Activated CD8-positive, alpha-beta memory T cell treated with anti-CD3 and anti-CD28 coated beads for 4 hours (primary cell): ENCODE results near the gene TTYH3.
"Not testable (repeated sequence)": the region's sequence is repeated elsewhere in the genome, so short reads cannot be mapped to it uniquely, and the experiment has no call there.

Experiments
- DNase-seq, 2 donors: peaks; one replicate each; pipeline ENCODE4 v3.0.0-alpha.2; 2020; ENCODE audit warnings: low read depth in 2 of 2

Gene TTYH3, protein sequence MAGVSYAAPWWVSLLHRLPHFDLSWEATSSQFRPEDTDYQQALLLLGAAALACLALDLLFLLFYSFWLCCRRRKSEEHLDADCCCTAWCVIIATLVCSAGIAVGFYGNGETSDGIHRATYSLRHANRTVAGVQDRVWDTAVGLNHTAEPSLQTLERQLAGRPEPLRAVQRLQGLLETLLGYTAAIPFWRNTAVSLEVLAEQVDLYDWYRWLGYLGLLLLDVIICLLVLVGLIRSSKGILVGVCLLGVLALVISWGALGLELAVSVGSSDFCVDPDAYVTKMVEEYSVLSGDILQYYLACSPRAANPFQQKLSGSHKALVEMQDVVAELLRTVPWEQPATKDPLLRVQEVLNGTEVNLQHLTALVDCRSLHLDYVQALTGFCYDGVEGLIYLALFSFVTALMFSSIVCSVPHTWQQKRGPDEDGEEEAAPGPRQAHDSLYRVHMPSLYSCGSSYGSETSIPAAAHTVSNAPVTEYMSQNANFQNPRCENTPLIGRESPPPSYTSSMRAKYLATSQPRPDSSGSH

DNA sequence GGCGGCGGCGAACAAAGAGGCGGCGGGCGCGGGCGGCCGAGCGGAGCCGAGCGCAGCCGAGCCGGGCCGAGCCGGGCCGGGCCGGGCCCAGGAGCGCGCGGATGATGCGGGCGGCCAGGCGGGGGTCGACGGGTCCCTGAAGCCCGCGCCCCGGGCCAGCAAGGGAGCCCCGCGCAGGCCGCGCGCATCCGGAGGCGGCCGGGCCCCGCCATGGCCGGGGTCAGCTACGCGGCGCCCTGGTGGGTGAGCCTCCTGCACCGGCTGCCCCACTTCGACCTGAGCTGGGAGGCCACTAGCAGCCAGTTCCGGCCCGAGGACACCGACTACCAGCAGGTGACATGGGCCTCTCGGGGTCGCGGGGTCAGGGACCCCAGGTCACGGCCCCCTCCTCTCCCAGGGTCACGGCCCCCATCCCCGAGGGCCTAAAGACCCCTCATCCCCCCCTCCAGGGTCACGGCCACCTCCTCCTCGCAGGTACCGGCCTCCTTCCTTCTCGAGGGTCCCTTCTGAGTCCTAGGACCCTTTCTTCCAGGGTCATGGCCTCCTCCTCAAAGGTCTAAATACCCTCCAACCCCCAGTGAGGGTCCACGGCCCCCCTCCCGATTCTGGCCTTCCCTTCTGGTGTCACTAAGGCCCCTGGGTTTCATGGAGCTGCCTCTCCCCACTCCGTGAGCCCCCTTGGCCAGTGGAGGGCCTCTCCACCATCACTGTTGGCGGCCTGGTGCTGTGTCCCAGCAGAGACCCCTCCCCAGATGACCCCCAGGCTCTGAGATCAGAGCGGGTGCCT is at the start of gene TTYH3:
TSS of gene TTYH3 (plus strand) at position 41 of the 787 bp plus-strand sequence. CDS start at position 211, 170 bp downstream.
- DNase-seq = no peak

DNA sequence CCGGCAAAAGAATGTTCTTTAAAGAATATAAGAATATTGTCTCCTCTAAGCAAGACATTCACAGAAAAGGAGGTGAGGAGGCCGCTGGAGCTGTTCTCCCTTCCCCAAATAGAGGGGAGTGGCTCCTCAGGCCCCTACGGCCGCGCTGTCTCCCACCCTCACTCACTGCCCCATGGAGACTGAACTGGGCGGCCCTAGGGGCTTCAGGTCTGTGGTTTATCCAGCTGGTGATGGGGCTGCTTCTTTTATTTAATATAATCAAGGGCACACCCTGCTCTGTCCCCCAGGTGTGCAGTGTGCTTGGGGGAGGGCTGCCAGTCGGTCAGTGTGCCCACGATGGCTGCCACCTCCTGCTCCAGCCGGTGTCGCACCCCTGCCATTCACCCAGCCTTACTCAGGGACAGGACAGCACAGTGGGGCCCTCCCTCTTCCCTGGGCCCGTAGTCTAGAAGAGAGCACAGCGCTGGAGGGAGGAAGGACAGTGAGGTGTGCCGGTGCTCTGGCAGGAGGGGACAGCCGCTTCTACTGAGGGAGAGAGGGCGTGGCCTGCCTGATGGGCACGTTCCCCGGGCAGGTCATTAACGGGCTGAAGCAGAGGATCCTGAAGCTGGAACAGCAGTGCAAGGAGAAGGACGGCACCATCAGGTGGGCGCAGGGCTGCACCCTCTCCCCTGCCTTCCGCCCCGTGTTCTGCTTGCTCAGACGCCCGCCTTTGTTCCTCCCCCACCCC is 49.6 kb upstream of the TTYH3 start:
- no peak for DNase-seq

DNA sequence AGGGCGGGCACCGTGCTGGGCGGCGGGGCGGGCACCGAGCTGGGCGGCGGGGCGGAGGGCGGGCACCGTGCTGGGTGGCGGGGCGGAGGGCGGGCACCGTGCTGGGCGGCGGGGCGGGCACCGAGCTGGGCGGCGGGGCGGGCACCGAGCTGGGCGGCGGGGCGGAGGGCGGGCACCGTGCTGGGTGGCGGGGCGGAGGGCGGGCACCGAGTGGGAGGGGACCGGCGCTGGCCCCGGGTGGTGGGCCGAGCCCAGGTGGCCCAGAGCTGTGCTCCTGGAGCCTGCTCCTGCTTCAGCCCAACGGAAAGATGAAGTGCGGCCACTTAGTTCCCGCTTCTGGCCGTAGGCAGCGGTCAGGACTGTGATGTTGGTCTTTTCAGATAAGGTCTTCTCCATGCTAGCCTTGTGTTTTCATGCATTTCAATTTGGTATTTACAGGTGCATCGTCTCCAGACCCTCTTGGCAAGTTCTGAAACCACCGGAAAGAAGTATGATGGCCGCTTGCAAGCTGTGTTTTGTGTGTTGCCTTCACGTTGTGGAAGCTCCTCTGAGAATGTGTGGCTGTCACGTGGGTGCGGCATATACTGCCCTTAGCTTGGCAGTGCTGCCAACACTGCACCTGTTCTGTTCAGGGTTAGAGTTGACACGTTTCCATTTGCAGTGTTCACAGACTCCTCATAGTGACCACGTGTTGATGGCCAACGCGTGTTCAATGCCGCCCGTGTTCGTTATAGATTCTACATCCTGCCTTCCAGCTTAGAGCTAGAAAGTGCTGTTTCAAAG is 47.8 kb upstream of the TTYH3 start:
- DNase-seq = no peak

DNA sequence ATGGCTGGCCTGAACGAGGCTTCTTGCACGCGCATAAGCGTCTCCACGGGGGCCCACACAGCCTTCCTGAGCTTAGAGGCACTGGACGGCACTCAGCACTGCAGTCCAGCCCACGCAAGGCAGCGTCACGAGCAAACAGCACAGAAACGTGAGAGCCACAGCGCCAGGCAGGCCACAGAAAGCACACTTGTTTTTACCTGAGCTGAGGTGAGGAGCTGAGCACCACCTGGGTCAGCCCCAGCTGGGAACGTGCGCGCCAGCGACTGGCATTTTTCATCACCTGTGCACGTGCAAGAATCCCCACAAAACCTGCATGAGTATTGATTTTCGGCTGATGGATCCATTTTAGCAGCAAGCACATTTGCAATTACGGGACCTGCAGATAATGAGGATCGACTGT is 46.3 kb upstream of the TTYH3 start:
- no peak for DNase-seq

DNA sequence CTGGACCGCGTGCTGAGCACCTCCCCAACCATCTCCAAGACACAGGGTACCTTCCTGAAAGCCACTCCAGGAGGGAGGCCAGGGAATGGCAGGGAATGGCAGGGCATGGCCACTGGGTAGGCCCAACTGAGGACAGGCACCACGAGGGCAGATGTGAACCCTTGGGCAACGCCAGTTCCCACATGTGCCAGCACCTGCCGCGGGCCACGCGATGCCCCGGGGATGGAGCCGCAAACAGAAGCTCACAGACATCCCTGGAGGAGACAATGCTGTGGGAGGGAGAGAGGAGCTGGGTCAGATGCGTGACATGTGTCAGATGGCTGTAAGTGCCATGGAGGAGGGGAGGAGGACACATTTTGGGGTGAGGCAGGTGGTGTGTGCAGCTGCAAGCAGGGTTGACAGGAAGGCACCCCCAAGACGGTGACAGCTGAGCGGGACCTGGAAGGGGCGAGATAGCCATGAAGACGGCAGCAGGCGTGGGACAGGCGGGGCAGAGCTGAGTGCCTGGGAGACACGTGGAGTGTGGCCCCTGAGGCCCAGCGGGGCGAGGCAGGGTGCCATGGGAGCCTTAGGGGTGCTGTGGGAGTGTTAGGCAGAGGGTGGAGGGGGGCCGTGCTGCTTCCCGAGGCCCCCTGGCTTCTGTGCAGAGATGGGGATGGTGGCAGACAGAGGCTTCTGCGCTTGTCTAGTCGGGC is 45.3 kb upstream of the TTYH3 start:
- DNase-seq = no peak

DNA sequence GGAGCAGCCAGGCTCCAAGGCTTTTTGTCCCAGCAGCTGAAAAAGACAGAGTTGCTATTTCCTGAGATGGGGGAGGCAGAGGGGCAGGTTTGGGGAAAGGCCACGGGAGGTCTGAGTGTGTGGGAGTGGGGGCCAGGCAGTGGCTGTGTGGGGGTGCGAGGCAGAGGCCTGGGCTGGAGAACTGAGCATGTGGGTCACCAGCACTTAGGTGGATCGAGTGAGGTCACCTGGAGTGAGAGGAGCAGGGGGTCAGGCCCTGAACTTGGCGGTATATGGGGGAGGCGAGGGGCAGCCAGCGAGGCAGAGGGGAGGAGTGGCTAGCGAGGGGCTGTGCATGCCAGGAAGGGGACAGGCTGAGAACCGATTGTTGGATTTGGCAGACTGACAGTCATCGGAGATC is 44.7 kb upstream of the TTYH3 start:
- no peak for DNase-seq

DNA sequence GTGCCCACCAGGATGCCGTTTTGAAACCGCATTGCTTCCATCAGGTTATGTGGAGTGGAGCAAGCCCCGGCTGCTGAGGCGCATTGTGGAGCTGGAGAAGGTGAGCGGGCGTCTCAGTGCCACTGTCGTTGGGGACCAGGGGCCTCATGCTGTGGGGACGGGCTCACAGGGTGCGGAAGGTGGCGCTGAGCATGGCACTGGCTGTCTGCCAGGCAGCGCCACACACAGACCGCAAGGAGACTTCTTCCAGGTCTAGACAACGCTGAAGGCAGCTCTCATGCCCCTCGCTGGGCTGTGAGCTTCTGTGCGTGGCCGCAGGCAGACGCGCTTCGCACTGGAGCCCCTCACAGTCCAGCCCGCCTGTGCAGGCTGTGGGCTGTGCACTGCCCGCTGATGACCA is 44.0 kb upstream of the TTYH3 start:
- no peak for DNase-seq

DNA sequence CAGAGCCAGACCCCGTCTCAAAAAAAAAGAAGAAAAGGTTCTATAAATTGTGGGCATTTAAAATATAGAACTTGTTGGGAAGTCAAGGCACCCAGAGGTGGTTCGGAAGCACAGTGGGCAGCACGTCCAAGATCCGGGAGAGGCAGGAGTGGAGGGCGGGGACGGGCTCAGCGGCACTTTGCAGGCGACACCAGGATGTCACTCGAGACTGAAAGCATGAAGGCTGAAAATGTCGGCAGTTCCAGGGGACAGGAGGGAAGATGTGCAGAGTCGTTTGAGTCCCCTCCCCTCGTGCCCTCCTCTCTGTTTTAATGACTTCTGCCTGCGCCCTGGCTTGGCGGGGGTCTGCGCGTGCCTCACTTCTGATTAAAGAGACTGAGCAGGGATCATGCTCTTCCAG is 42.4 kb upstream of the TTYH3 start:
- DNase-seq = no peak

DNA sequence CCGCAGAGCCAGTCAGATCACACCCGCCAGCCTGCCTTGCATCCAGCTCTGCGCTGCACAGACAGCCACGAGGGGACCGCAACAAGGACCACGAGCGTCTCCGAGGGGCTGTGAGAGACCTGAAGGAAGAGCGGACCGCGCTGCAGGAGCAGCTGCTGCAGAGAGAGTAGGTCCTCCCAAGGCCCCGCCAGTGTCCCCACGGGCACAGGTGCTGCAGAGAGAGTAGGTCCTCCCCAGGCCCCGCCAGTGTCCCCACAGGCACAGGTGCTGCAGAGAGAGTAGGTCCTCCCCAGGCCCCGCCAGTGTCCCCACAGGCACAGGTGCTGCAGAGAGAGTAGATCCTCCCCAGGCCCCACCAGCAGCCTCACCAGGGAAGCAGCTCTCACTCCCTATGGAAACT is 41.8 kb upstream of the TTYH3 start:
- DNase-seq = not testable (repeated sequence)

DNA sequence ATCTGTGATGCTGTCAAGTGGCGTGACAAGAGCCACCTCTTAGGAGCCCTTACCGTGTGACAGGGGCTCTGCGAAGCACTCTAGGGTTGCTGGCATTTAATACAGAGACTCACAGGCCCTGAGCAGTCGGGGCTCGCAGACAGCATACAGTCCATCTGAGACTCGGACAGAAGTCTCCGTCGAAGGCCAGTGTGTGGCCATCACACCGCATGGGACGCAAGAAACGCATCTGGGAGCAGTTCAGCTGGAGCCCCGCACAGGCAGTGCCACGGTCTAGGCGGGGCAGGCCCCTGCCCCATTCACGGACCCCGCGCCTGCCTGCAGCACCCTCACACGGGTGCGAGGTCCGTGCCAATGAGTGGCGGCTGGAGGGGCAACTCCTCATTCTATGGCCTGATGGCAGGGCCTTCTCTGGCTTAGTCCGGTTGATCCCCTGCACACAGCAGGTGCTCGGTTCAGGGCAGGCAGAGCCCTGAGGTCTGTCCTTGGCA is 39.4 kb upstream of the TTYH3 start:
- no peak for DNase-seq

DNA sequence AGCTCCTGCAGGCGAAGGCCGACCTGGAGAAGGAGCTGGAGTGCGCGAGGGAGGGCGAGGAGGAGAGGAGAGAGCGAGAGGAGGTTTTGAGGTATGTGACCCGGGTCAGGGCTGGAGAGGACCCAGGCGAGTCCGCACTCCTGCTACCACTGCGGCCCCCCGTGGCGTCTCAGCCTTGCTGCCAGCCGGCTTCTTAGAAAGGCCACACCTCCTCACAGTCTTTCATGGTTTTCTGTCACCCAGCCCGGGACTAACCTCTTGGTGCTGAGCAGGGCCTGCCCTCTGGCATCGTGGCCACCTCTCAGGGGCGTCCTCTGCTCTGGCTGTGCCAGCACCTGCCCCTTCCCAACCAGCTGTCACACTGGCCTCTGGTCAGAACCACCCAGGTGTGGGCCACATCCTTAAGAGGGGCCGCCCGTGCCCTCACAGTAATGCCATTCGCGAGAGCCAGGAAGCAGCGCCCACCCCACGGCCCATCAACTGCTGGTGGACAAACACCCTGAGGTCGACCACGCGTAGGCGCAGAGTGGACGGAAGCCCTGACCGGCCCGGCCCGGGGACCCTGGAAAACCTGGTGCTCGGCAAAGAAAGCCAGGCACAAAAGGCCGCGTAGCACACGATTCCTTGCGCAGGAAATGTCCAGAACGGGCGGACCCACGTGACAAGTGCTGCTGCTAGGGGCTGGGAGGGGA is 38.6 kb upstream of the TTYH3 start:
- no peak for DNase-seq

DNA sequence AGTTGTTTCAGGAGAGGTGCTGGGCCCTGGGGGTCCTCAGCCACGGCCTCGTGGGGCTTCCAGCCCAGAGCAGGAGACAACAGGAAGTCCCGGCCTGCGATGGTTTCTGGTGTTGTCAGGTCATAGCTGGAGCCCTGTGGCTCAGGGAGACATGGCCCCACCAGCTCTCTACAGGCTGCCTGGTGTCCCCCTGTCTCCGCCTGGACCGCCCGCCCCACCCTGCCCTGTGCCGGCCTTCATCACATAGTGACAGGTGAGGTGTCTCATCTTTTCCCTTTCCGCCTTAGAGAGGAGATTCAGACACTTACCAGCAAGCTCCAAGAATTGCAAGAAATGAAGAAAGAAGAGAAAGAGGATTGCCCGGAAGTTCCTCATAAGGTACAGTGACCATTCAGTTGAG is 37.2 kb upstream of the TTYH3 start:
- DNase-seq = no peak

DNA sequence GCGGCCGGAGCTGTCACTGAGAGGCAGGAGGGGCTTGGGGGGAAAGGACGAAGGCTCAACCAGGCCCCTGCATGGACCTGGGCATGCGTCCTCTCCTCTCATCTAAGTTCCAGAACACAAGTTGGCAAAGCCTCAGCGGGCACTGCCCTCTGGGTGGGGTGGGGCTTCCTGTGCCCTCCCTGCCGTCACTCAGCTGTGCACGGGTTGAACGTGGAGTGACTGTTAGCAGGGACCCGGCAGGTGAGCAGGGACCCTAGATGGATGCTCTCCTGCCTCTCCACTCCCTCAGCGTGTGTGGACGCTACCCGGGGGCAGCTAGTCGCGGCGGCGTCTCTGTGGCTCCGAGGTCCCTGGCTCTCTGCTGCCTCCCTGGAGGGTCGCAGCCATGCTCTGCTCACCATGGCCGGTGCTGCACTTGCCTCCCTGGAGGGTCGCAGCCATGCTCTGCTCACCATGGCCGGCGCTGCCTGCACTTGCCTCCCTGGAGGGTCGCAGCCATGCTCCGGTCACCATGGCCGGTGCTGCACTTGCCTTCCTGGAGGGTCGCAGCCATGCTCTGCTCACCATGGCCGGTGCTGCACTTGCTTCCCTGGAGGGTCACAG is 36.4 kb upstream of the TTYH3 start:
- DNase-seq = no peak

DNA sequence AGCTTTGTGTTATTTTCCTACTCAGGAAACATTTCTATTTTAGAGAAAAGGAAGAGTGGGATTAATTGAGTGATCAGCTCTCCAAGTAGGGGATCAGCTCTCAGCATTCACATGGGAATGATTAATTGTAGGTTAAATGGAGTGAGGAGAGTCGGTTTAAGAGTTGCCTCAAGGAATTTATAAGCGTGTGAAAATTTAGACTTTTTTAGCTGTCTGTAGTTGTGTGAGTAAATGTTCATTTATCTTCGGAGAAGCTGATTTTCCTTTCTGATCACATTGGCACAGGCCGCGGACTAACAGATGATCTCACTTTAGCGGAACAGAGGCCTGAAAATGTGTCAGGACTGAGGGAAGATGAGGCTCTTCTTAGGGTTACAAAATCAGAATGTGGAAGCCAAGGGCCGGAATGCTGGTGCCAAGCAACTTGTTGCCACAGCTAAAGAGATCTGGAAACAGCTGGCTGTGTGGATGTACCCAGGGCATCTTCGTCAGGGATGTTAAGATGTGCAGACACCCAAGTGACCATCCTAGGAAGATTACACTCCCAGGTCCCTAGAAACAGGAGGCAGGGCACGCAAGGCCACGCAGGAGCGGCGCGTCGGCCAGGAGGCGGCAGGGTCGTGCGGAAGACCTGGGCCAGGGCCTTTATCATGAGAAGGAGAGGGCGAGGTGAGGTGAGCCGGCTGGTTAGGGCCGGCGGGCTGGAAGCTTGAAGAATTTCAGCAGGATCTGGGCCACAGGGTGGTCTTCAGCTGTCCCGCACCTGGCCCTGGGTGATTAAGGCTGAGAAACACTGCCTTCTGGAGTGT is 35.1 kb upstream of the TTYH3 start:
- no peak for DNase-seq

DNA sequence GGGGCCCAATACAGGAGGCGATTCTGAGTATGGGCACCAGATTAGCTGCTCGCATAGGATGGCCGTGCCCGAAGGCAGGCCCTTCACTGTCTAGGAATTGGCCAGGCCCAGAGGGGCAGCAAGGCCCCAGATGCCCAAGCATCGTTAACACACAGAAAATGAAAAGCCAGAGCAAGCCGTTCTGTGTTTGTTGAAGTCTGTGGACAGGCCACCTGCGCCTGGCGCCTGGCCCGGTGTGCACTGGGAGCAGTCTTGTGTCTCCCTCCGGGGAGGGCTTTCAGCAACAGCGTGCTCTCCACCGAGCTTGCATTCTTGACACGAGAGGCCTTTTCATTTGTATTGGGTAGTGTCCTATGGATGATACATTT is 34.5 kb upstream of the TTYH3 start:
- DNase-seq = no peak

DNA sequence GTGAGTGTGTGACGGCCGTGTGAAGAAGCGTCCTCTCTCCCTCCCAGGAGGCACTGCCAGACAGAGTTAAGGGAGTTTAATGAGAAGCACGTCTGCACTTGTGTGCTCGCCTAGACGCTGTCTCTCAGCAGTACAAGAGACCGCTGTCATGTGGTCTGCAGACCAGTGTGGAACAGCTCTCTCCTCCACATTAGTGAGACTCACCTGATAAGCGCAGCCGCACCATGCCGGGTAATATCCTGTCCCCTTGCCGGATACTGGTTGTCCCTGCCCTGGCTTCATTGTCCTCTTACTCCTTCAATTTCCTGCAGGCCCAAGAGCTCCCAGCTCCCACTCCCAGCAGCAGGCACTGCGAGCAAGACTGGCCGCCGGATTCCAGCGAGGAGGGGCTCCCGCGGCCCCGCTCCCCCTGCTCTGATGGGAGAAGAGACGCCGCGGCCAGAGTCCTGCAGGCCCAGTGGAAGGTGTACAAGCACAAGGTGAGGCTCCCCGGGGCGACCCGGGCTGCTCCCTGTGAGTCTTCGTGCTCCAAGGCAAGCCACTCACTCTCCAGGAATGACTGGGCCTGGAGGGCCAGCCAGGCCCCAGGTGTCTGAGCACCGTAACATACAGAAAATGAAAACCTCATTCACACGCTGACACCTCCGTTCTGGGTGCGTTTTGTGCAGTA is 33.5 kb upstream of the TTYH3 start:
- DNase-seq = no peak

DNA sequence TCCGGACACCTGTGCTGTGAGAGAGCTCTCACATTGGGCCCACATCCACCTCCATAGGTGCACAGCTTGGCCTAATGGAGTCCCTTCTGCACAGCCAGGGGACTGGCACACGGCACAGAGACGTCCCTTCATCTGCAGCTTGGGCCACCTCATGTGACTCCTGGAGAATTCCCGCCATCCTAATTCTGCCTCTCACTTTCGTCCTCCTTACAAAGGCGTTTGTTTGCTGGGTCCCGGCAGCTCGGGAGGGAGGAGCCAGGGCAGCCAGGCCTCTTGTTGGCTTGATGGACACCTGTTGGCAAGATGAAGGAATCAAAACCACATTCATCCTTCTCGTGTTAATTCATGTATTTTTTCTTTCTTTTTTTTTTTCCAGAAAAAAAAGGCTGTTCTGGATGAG is 30.7 kb upstream of the TTYH3 start:
- DNase-seq = no peak

DNA sequence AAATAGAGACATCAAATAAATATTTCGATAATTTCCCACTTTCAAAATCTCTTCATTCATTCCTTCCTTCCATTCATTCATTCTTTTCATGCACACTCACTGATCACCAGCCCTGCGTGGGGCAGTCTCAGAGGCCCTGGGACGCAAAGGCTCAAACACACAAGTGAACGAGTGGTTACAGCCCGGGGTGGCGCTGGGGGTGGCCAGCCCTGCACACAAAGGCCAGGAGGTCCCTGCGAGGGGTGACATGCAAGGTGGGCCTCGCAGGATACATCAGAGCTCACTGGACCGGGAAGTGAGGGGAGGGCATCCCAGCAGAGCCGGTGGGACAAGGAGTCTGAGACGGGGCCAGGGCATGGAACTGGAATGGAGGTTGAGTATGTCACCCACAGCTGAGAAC is 29.9 kb upstream of the TTYH3 start:
- DNase-seq = no peak
